HG03025 (cell line): ENCODE results near the gene IL17REL.

ENCODE experiments used
- ATAC-seq: cut with Tn5 transposase; IDR thresholded peaks from one replicate; pipeline ENCODE4 v1.9.1; 2021; ENCODE audit warnings: mild to moderate bottlenecking, moderate library complexity; ENCODE audit not compliant: unreplicated experiment, low FRiP score

IL17REL gene

DNA sequence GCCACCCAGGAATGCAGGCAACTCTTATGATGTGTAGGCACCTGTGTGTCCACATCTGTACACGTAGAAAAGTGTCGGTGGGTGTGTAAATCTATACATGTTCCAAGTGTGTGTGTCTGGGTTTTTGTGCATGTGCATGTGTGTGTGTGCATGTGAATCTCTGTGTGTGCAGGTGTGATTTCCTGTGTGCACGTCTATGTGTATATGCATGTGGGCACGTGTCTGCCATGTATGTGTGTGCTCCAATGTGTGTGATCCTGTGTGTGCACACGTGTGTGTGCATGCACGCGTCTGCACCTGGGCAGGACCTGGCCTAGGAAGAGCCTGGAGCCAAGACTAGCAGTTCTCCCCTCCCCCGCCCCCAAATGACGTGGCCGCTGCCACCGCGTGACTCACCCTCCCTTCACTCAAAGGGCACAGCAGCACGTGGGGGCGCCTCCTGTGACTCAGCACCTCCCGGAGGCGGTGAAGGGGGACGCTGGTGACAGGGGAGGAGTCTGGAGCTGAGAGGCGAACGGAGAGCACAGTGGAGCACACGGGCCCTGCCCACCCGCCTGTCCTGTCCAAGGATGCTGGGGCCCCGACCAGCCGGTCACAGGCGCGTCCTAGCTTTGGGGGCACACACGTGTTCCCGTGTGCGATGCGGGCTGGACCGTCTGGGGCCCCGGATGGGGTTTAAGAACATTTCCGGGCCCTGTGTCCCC is 41.9 kb downstream of the IL17REL start:
- ATAC-seq: peak; percentile 41

- ATAC-seq: no peak
Observed at GRCh38 chr22:49969751-49970527, 42.6 kb downstream of the IL17REL start.

DNA sequence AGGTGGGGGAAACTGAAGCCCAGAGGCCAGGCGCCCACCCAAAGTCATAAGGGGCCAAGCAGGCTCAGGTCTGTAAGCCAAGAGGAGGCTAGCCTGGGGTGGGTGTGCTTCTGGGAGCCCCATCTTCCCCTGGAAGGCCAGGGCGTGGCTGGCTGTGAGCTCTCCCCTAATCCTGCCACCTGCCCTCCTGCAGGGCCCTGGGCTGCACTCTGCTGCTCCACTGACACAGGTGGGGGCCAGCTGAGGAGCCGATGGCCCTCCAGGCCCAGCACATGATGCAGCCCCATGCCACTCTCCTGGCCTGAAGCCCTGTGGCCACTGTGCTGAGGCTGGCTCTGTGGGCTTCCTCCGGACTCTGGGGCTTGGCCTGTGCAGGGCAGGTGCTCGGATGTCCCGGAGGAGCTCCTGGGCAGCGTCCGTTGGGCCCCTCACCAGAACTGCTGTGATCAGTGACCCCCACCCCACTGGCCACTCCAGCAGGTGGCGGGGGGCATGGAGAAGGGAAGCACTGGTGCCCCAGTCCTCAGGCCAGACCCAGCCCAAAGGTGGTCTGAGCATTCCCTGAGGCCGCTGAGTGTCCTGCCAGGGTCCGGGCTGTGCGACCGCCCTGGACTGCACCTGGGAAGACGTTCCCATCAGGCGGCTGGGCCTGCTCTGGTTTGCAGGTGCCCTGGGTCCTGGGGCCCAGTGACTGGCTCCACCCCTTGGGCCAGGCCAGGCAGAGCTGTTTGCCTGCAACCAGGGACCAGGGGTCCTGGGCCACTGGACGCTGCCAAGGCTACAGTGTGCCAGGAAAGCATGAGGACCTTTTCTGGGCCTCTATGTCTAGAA is 43.5 kb downstream of the IL17REL start:
- no peak for ATAC-seq

- ATAC-seq: no peak
Observed at GRCh38 chr22:49968313-49968830, 44.2 kb downstream of the IL17REL start.

DNA sequence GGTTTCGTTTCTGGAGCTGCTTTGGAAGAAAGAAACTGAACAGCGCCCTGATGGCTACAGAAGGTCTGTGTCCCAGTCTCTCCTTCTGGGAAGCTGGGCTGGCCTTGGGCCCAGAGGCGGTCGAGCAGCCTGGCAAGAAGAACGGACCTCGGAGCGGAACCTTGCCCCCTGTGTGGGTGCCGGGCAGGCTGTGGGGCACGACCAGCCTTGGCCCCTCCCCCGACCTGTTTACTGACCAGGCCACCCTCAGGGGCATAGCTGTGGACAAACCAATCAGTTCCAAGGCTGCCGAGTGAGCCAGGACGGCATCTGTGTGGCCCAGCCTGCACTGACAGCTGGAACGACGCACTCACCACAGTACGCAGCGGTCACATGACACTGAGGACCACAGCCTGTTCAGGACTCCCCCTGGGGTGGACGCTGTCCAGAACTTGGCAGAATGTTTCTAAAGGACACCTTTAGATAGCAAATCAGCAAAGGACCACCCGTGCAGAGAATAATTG is 44.8 kb downstream of the IL17REL start:
- ATAC-seq: no peak

DNA sequence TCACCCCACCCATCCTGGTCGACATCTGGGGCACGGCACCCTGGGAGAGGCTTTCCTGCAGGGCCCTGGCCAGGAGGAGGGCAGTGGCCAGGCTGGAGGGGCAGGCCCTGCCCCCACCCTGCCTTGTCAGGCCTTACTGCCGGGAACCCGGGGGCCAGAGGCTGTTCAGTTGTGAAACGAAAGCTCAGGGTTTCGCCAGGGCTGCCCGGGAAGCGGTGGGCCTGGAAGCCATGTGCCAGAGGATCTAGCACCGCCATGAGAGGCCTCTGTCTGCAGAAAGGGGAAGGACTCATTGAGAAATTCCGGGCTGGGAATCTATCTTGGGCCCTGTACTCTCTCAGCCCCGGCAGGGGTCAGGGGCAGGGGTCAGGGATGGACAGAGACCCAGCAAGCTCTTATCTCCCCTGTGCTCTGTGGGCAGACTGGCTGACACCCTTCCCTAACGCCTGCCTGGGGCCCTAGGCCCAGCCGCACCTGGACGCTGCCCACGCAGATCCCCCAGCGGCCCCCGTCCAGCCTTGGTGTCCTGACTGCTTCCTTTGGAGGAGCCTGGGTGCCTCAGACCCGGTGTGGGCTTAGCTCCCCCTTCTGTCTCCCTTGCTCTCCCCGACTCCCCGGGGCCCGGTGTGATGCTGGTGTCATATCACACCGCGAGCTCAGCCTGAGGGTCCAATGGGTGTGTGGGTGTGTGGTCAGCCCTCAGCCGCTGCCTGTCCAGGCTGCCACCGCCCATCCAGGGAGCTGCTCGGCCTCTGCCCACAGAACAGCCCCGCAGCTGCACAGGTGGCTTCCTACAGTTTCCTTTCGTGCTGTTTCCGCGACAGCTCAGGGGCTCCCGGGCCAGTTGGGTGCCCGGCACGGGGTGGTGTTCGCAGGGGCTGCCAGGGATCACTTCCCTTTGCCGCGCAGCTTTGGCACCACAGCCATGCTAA is 45.5 kb downstream of the IL17REL start:
- ATAC-seq: no peak

GRCh38 chr22:49966041-49966773 is 46.4 kb downstream of the IL17REL start:
- ATAC-seq: no peak

DNA sequence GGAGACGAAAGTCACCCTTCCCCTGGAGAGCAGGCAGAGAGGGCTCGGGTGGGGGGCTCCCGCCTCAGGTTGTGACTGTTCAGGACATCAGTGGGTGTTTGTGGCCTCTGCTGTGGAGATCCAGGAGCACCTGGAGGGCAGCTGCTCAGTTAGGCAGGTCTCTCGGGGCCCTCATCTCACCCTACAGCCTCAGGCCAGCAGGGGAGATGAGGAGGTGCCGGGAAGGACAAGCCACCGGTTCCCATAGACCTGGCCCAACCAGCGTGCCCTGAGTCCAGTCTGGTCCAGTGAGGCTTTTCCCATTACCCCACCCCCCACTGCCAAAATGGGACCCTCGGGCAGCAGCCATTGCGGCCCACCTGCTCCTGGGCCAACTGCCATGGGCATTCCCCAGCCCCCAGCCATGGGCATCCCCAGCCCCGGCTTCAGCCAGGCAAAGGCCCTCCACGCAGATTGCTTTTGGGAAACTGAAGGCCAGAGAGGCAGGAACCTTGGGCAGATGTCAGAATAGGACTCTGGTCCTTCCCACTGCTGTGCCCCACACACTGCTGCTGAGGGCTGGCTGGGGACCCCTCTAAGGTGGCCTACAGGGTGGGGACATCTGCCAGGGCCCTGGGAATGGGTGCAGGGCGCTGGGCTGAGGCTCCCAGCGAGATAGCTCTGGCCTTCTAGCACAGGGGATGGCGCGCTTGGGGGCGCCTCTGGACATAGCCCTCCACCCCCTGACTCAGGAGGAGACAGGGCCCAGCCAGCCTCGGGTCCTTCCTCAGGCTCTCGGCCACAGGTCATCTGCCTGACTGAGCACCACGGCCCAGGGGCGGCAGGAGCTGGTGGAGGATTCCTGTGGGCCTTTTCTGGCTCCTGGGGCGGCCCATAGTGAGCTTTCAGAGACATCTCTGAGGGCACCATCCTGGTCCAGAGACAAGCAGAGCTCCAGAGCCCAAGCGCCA is 47.2 kb downstream of the IL17REL start:
- no peak for ATAC-seq

DNA sequence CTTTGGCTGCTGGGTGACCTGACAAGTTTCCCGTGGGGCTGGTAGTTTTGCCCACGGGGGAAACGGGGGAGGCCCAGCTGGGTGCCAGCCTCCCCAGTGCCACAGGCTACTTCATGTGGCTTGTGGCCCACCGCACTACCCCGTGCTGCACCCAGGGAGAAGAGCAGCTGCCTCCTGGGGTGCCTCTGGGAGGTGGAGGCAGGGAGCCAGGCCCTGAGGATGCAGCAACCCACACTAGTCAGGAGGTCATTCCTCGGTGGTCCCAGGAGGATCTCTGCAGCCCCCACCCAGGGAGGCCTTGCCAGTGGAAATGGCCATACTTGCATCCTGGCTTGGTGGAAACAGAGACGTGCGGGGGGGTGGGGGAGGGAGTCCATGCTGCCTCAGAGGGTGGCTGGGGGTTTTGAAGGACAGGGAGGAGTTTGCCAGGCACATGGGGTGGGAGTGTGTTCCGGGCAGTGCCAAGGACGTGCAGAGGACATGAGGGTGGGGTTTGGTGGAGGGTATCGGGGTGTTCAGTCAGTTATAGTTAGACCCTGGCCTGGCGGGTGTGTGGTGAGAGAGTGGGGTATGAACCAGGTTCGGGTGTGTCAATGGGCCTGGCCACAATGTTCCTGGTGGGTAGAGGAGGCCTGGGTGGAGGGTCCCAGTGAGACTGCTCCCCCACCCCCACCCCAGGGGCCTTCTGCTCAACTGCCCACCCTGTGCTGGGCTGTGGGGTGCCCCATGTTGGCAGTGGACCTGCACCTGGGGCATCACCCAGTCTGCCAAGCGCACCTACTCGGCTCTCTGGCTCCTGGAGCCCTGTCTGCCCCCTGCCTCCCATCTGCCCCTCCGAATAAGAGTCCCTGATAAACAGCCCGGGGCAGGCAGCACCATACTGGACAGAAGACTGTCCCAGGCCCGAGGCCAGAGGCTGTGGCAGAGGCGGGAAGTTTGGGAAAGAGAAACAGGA is 48.2 kb downstream of the IL17REL start:
- no peak for ATAC-seq

DNA sequence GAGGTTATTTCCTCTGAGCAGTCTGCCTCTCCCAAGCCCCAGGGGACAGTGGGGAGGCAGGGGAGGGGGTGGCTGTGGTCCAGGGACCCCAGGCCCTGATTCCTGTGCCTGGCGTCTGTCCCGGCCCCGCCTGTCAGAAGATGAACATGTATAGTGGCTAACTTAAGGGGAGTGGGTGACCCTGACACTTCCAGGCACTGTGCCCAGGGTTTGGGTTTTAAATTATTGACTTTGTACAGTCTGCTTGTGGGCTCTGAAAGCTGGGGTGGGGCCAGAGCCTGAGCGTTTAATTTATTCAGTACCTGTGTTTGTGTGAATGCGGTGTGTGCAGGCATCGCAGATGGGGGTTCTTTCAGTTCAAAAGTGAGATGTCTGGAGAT is 48.9 kb downstream of the IL17REL start:
- no peak for ATAC-seq

- no peak for ATAC-seq
Observed at GRCh38 chr22:49962751-49963646, 49.6 kb downstream of the IL17REL start.

- ATAC-seq: no peak
Observed at GRCh38 chr22:49962012-49962750, 50.4 kb downstream of the IL17REL start.

DNA sequence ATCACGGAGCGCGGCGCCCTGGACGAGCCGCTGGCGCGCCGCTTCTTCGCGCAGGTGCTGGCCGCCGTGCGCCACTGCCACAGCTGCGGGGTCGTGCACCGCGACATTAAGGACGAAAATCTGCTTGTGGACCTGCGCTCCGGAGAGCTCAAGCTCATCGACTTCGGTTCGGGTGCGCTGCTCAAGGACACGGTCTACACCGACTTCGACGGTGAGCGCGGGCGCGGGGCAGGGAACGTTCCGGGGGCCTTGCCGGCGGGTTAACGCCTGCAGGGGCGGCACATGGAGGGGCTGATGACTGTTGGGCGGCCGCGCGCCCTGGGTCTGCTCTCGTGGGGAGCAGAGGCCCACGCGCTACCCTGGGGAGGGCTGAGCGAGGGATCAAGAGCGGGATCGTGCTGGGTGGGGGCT is 51.0 kb downstream of the IL17REL start:
- no peak for ATAC-seq

GRCh38 chr22:49961005-49961600 is 51.5 kb downstream of the IL17REL start:
- ATAC-seq: no peak
